ENCODE measurements around the gene TMEM200A. TPM values are rescaled to one million over a fixed set of nuclear protein-coding genes. Genes with fewer than 3 reads are reported as not detected.

TMEM200A gene
- total and polyA plus RNA-seq, 2 of the 8 experiments (the other 6 are each of a cell fraction or from before 2014, with no cell fraction given) = 6.2 to 13.9 TPM

- ChIA-PET POLR2A (ENCODE audit: partially characterized antibody) (no interaction called here), CTCF (ENCODE audit: partially characterized antibody) (interaction anchor here (0.6 to 2.1 kb wide), 3 partner anchors 47 to 1021 kb away, joined by 3 to 5 read pairs (median 3); no protein-coding TSS in a partner anchor)
- peaks cover 0 to 4% (median 0%) of the 10 kb centered on the region in 4 experiments; a peak in 2 of 7 replicates for H3K4me1 ChIP-seq (replicated peaks in 1 of 4; ENCODE audit: control insufficient read depth in 3 of 4, insufficient read depth in 4 of 4, low read length in 3 of 4)
- H2BK15ac ChIP-seq (ENCODE audit: low read length) = no peak overlapping the region
- no peak overlapping the region for H2AFZ ChIP-seq (ENCODE audit: low read length)
- H4K91ac ChIP-seq (replicated peaks; ENCODE audit: insufficient read length, low read length) = no peak overlapping the region
- no peak overlapping the region for H3K4me3 ChIP-seq (ENCODE audit: extremely low read depth in 1 of 4, insufficient read depth in 2 of 4, low read depth in 3 of 4, low read length in 4 of 4)
- H3K9me3 ChIP-seq (ENCODE audit: insufficient read depth in 2 of 2, low read depth in 1 of 2, low read length in 1 of 2) = no peaks in the 10 kb centered on the region
- no peak overlapping the region for H2AK5ac ChIP-seq (ENCODE audit: low read depth, low read length)
- H3K14ac ChIP-seq (ENCODE audit: insufficient read length) = no peak overlapping the region
- no peak overlapping the region for H2BK20ac ChIP-seq (ENCODE audit: low read length)
- H3K79me2 ChIP-seq (ENCODE audit: control insufficient read depth in 1 of 2, insufficient read depth in 2 of 2, low read length in 2 of 2) = peaks cover 0 to 28% of the 10 kb centered on the region in 2 experiments; a peak in 2 of 4 replicates
- no peak overlapping the region for H2BK12ac ChIP-seq (ENCODE audit: low read depth, low read length)
- H2BK120ac ChIP-seq (replicated peaks; ENCODE audit: low read depth, low read length) = no peak overlapping the region
- peaks cover 2 to 5% of the 10 kb centered on the region in 2 experiments for H4K20me1 ChIP-seq (replicated peaks in 1 of 2; ENCODE audit: control insufficient read depth in 1 of 2, insufficient read depth in 2 of 2, low read length in 2 of 2)
- no peaks in the 10 kb centered on the region for H3K79me1 ChIP-seq (ENCODE audit: low read depth, low read length)
- no peak overlapping the region for H4K8ac ChIP-seq (ENCODE audit: extremely low read depth, insufficient read depth, low read length)
- no peaks in the 10 kb centered on the region for H3K36me3 ChIP-seq (ENCODE audit: control insufficient read depth in 2 of 4, insufficient read depth in 4 of 4, low read length in 3 of 4)
- 58% methylated on average over 1 of the region's 1 CpG; no CpG with 5 or more reads in 1 of the 2 experiments for WGBS, 2 experiments (ENCODE audit: extremely low coverage in 1 of 2, insufficient coverage in 1 of 2, insufficient read length in 1 of 2, insufficient replicate concordance in 2 of 2, low coverage in 1 of 2, low lambda C conversion rate in 2 of 2, missing lambda C conversion rate in 1 of 2)
- H3K27ac ChIP-seq (ENCODE audit: low read depth, low read length) = no peak overlapping the region
- H3K18ac ChIP-seq (ENCODE audit: extremely low read depth, low read length) = no peak overlapping the region
- no peaks in the 10 kb centered on the region for H3K27me3 ChIP-seq (replicated peaks in 1 of 4; ENCODE audit: control insufficient read depth in 3 of 4, extremely low read depth in 1 of 4, insufficient read depth in 3 of 4, low read length in 3 of 4)
- no peak overlapping the region for H3K4me2 ChIP-seq (ENCODE audit: insufficient read depth in 1 of 2, low read depth in 2 of 2, low read length in 2 of 2)
- H3K23me2 ChIP-seq (ENCODE audit: low read depth, low read length) = peaks cover 5% of the 10 kb centered on the region
- H3K4ac ChIP-seq (replicated peaks; ENCODE audit: insufficient read length, low read depth, low read length) = no peak overlapping the region
- no peak overlapping the region for H2BK5ac ChIP-seq (ENCODE audit: low read depth, low read length)
- H3K23ac ChIP-seq (ENCODE audit: insufficient read length) = no peak overlapping the region
- no peak for DNase-seq (ENCODE audit: low read depth in 1 of 2, low spot score in 2 of 2)
- no peak overlapping the region for H3K9ac ChIP-seq (replicated peaks in 1 of 4; ENCODE audit: extremely low read depth in 1 of 4, low read depth in 3 of 4, low read length in 3 of 4)
- FAIRE-seq = no peak
- no peak overlapping the region for H3K56ac ChIP-seq (replicated peaks; ENCODE audit: insufficient read length, low read depth, low read length)
- TF ChIP-seq CTCF (IDR thresholded peaks at IDR 0.05; ENCODE audit: control extremely low read depth in 1 of 3, insufficient read depth in 1 of 3, low read depth in 1 of 3, low read length in 3 of 3) = no peak
- no peak for TF ChIP-seq TCF12 (IDR thresholded peaks at IDR 0.05; ENCODE audit: low read depth, low read length)
- no peak for TF ChIP-seq MAX (IDR thresholded peaks at IDR 0.05)
- TF ChIP-seq RBBP5 (IDR thresholded peaks at IDR 0.05; ENCODE audit: borderline replicate concordance, low read depth, low read length) = no peak
- TF ChIP-seq NRF1 (IDR thresholded peaks at IDR 0.05; ENCODE audit: low read depth, low read length) = no peak
- TF ChIP-seq MAFK (IDR thresholded peaks at IDR 0.05; ENCODE audit: low read depth, low read length) = no peak
- TF ChIP-seq SIRT6 (IDR thresholded peaks at IDR 0.05; ENCODE audit: low read length) = no peak
- TF ChIP-seq EGR1 (IDR thresholded peaks at IDR 0.05; ENCODE audit: borderline replicate concordance, low read depth, low read length) = no peak
- TF ChIP-seq SUZ12 (IDR thresholded peaks at IDR 0.05; ENCODE audit: low read length) = no peak
- TF ChIP-seq CEBPB (IDR thresholded peaks at IDR 0.05; ENCODE audit: low read depth, low read length) = no peak
- TF ChIP-seq POU5F1 (IDR thresholded peaks at IDR 0.05; ENCODE audit: low read depth, low read length) = no peak
- no peak overlapping the region for H4K5ac ChIP-seq (ENCODE audit: insufficient read length, low read depth, low read length)
These were observed 2.8 kb downstream of the TMEM200A start for GRCh38 chr6:130368576-130368975.
